Epithelial cell of esophagus (primary cell): ENCODE results near the gene CAMP.

Experiments used
- DNase-seq: peaks from one replicate; pipeline ENCODE4 v3.0.0; 2010; ENCODE audit warnings: low read depth
- H3K4me3 ChIP-seq: 2 replicates; pipeline ENCODE4 v1.5.1; 2011; ENCODE audit warnings: mild to moderate bottlenecking, low read length, control low read depth
- CTCF ChIP-seq: IDR thresholded peaks from 2 replicates; pipeline ENCODE4 v1.5.1; 2011; ENCODE audit warnings: low read depth, mild to moderate bottlenecking, low read length, control low read depth, inconsistent platforms; ENCODE audit not compliant: insufficient read depth; ENCODE audit errors: missing control alignments

The CAMP gene

GRCh38 chr3:48220746-48221145, 2.5 kb upstream of the CAMP start:
- H3K4me3 ChIP-seq = no peak overlapping the region
- no peak for DNase-seq
- TF ChIP-seq CTCF = no peak

GRCh38 chr3:48225587-48225986, 2.3 kb downstream of the CAMP start:
- no peak for TF ChIP-seq CTCF
- no peak for DNase-seq
- H3K4me3 ChIP-seq = no peak overlapping the region

GRCh38 chr3:48226939-48227338, 3.6 kb downstream of the CAMP start:
- H3K4me3 ChIP-seq = no peak overlapping the region
- no peak for DNase-seq
- no peak for TF ChIP-seq CTCF

- H3K4me3 ChIP-seq = no peak overlapping the region
- TF ChIP-seq CTCF = no peak
- DNase-seq = no peak
These were observed 8.9 kb downstream of the CAMP start for GRCh38 chr3:48232232-48232631.

GRCh38 chr3:48232734-48233133, 9.4 kb downstream of the CAMP start:
- peak; percentile 64 for TF ChIP-seq CTCF
- DNase-seq = peak; percentile 74
- no peak overlapping the region for H3K4me3 ChIP-seq

GRCh38 chr3:48233542-48233941, 10.2 kb downstream of the CAMP start:
- no peak for DNase-seq

More at GRCh38 chr3:48233542-48233941, 10.2 kb downstream of the CAMP start:
- no peak for TF ChIP-seq CTCF
- no peak overlapping the region for H3K4me3 ChIP-seq
